Measurements from ENCODE around the gene A2M.

A2M gene

DNA sequence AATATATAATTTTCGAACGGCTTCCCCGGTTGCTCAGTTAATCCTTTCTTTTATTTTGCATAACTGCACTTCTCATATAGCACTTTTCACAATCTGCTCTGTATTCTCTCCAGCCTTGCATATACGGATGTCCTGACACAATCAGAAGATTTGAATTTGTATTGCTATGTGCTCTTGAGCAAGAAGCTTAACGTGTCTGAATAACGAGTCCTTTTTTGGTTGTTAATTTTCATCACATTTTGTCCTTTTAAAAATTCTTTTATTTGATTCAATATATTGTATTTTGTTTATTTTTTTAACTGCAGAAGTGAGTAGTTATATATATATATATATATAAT lies 17.6 kb downstream of the A2M start:
- peak; percentile 2 to 13 for DNase-seq

DNA sequence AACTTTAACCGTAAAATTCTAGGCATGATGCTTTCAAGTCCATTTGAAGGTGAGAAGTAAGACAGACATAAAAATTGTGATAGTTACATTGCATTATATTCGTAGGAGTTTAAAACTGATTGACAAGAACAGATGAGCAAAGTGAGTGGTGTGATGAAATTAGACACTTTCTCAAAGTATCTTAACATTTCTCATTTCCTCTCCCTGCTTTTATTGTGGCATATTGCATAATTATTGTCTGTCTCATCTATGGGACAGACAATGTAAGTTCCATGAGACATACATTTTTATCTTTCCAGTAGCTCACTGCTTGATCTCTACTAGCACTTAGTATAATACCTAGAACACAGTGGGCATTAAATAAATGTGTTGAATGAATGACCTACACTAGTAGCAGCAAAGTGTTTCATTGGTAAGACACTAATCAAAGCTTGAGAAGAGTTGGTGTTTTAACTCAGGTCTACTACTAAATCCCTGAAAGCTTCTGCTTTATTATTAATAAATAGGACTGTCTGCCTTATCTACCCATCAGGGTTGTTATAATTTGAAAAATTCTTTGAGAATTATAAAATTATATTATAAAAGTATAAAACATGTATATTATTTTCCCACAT lies 19.0 kb downstream of the A2M start:
- no peak for DNase-seq

DNA sequence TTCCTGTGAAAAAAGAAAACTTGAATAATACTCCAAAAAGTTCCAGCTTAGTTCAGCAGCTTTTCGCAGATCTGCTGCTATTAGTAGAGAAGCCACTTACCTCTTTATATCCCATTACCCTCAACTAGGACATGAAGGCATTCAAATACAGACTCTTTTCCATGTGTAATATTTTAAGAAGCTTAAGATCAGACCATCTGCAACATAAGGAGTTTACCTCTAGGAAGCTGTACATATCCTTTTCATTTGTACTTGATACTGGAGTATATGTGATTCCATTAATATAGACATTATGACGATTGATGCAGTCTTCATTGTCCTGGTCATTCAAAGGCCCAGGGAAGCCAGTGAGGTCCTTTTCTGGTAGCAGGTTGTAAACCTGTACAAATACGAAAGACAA lies 20.4 kb downstream of the A2M start:
- no peak for DNase-seq

DNA sequence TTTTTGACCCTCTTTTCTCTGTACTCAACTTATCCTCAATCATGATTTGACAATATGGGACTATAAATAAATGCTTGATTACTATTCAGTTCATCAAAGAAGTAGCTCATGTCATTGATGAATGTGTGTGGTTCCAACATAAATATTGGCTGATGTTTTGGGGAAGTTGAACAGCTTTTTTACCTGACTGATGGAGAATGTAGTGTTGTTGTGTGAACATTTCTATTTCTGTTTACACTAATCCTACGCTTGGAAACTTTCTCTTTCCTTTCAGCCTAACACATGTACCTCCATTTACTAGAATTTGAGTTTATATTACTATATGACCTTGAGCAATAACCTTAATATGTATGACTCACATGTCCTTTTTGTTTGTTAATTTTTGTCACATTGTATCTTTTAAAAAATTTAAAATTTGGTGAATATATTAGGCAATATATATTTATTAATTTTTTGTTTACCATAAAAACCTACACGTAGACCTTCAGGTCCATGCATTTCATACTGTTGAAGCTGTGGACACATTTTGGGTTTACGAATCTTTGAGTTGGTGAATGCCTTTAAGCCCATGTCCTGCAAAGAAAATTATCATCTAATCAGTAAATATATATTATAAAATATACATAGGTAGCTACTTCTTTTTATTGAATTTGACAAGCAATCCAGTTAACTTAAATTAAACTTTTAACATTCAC lies 21.1 kb downstream of the A2M start:
- no peak for DNase-seq

DNA sequence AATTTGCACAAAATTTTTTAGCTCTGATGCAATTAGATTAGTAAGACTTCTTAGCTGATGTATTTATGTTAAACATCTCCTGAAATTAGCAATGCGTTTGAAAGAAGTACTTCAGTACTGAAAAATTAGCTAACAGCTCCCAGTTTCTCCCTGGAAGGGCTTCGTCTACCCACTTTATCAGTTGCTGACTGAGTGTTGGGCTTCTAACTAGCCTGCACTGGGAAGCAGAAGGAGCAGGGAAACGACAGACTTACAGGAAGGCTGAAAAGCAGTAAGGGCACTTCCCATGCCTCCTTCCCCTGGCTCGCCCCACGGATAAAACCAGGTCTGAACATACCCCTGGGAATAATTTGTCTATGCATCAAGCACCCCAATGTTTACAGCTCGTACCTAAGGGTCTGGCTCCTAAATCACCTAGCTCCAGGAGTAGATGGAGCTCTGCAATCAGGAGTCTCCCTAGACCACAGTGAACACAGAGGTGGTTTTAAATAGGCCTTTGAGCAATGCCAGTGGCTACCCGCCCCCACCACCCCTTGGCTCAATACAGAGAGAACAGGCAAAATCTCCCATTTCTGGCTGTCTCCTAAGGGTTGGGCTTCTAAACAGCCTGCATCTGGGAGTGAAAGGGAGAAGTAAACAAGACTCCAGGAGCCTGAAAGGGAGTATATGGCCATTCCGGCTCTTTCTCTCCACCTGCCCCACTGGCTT lies 23.7 kb downstream of the A2M start:
- no peak for DNase-seq

DNA sequence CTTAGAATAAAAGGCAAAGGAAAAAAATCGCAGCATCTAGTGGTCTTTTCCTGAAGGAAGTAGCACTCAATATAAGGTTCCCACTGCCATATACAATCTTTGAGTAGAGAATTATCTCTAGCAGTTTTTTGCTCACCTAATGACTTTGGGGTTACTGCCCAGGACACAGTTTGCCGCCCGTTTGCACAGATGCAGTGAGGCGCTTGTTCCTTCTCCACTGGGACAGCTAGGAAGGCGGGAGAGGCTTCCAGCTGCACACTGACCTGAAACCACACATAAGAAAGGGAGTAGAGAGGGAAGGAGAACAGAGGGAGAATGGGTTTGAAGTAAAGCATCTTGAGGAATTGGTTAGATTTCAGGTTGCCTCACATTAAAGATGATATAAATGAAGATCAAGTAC lies 25.5 kb downstream of the A2M start:
- DNase-seq: no peak

DNA sequence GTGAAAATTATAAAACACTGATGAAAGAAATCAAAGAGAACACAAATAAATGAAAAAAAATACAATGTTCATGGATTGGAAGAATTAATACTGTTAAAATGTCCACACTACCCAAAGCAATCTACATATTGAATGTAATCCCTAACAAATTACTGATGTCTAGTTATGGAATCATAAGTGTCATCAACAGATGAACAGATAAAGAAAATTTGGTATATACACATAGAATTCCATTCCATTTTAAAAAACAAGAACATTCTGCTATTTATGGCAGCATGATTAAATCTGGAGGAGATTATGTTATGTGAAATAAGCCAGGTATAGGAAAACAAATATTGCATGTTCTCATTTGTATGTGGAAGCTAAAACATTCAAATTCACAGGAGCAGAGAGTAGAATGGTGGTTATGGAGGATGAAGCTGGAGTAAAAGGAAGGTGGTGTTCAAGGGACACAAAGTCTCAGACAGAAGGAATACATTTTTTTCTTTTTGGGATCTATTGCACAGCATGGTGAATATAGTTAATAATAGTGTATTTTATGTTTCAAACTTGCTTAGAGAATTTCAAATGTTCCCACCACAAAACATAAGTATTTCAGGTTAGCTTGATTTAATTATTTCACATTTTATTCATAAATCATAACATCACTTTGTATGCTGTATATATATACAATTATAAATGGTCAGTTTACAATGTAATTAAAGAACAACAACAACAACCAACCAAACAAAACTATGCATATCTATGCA lies 28.5 kb downstream of the A2M start:
- no peak for DNase-seq

DNA sequence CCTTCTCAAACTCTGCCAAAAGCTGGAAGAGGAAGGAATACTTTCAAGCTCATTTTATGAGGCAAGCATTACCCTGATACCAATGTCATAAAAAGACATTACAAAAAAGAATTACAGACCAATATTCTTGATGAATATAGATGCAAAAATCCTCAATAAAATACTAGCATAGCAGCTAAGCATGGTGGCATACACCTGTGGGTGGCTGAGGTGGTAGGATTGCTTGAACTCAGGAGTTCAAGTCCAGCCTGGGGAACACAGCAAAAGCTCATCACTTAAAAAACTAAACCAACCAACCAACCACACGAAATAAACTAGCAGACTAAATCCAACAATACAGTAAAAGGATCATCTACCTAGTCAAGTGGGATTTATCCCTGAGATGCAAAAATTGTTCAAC lies 29.6 kb downstream of the A2M start:
- no peak for DNase-seq

DNA sequence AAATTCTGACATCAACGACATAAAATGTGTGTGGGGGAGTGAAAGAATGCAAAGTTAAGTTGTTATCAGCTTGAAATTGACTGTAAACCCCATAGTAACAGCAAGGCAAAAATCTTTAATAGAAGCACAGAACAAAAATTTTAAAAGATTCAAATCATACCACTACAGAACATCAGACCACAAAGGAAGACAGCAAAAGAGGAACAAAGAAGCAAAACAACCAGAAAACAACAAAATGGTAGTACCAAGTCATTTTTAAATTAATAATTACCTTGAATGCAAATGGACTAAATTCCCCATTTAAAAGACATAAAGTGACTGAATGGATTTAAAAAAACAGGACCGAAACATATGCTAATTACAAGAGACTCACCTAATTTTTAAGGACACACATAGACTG lies 31.3 kb downstream of the A2M start:
- no peak for DNase-seq

DNA sequence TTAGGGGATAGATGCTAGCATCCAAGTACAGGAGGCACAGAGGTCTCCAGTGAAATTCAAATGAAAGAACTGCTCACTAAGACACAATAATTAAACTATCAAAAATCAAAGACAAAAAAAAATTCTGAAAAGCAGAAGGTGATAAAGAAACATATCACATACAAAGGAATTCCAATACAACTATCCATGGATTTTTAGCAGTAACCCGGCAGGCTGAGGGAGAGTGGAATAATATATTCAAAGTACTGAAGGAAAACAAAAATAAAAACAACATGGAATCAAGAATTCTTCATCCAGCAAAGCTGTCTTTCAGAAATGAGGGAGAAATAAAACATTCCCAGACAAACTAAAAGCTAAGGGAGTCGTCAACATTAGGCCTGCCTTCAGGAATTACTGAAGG lies 31.9 kb downstream of the A2M start:
- DNase-seq: no peak

DNA sequence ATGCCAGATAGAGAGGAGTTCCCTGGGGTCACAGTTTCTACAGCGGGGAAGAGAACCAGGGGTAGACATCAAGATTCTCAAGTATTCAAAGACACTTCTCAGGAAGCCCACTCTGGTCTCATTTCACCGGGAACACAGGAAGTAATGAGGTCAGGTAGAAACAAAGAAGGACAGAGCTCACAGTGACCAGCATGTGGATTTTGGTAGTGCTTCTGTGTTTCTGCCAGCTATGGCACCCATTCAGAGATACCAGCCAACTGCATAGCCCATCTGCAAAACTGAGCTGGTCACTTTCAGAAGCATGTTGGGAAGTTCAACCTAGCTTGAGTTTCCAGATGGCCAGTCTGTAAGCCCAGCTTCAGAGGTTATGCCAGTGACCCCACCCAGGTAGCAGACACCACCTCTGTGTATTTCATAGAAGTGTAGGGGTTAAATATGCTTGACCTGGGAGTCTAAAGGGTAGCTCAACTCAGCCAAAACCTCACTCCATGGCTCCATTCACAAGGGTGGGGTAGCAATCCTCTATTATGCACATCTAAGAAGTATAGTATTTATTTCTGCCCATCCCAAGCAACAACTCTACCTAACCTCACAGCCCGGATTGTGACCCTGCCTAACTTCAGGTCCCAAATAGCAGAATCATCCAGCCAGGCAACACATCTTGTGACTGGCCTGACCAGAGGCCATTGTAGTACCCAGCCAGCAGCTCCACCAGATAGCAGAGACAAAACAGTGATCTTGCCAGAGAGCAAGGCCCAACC lies 33.9 kb downstream of the A2M start:
- no peak for DNase-seq

DNA sequence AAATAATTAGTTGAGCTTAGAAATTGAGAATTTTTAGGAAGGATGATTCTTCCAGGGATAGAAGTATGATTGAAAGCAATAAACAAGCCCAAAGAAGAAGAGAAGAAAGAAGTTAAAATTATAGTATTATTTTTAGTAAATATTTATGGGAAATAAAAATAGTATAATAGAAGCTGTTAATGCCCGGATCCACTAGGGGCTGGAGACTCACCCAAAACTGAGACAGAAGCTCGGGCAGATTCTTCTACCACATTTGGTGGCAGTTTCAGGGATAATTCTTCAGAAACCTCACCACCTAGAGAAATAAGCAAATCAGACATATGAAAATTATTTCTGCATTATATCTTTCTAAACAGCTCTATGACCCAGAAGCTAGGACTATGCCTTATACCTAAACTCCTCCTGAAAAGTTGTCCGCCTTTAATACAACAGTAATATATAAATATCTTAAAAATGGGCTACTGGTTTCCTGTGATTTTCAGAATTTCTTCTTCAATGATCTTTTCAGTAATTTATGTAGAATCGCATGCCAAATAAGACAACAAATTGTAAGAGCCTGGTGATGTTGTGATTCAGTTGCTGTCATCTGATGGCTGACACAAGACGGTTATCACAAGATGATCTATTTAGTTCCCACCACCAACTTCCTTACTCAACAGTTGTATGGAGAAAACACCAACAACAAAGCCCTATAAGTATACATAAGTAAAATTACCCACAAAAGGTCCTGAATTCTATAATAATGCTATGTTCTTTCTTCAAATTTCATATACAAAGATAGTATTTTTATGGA lies 35.6 kb downstream of the A2M start:
- no peak for DNase-seq

DNA sequence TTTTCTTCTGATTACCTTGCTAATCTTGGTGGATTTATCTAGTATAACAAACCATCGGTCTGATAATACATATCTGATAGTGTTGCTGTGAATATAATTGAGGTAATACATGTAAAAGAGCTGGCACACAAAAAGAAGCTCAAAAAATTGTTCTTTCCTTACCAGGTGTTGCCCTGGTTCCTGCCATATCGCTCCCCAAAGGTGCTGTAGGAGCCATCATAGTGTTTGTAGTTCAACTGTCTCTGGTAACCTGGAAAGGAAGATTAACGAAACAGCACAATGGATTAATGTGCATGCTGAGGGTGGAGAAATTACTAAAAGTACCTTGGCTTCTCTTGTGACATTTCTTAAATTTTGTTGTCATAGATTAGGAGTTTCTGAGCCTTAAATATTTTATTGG lies 36.6 kb downstream of the A2M start:
- no peak for DNase-seq

DNA sequence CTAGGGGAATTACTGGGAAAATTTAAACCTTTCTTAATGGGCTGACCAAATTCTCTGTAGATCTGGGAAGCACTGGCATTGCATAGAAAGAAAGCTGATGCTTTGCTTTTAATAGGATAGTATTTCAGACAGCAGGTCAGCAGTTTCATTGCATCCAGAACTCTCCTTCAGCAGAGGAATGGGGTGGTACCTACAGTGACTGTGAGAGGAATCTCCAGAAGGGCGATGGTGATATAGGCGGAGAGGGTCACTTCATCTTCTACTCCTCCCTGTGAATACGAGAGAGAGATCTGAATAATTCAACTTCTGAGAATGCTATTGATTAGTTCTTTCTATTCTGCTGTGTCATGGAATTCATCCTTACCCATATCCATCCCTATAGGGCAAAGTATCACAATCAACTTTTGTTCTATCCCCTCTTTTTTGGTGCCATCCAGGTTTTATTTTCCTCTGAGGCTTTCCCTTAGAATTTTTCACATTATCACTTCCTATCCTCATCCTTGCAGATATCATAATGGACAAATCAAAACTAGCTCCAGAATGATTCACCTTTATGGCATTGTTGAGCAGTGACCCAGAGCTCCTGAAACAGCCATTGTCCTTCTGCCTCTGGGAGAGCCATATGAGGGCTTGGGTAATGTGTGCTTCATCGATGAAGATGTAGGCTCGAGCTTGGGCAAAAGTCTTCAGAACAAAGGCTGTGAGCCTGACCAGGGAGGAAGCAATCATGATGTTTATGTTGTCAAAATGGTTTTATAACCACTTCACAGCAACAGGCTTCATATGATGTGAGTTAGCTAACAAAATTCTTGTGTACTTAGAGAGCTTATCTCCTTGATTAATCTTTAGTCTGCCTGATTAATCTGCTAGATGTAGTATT lies 38.3 kb downstream of the A2M start:
- DNase-seq: no peak

DNA sequence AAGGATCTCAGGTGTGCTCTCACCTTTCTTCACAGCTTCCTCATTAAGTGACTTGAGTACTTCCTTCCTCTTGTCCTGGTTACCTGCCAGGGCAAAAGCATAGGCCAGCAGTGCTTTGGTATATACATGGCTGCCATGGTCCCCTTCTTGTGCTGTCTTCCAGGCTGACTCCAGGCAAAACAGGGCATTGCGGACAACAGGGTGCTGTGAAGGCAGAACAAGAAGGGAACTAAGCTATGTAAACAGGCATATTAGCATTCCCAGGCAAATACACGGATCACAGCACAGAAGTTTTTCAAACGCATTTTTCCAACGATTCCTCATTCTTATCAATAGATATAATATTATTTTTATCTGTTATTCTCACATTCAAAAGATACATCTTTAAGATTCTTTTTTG lies 39.0 kb downstream of the A2M start:
- no peak for DNase-seq

DNA sequence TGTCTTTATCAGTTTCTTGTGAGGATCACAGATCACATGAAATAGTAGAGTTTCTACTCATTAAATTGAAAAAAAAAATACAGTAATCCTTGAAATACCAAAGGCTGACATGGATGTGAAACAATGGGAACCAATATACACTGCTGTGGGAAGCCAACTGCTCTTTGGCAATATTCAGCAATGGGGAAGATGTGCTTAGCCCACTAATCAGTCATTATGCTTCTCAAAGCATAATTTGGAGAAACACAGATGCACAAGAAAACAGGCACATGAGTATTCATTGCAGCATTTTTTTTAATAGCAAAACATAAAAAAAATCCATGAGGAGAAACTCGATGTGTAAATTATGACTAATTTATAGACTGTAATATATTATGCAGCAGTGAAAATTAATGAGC lies 40.6 kb downstream of the A2M start:
- DNase-seq: no peak

DNA sequence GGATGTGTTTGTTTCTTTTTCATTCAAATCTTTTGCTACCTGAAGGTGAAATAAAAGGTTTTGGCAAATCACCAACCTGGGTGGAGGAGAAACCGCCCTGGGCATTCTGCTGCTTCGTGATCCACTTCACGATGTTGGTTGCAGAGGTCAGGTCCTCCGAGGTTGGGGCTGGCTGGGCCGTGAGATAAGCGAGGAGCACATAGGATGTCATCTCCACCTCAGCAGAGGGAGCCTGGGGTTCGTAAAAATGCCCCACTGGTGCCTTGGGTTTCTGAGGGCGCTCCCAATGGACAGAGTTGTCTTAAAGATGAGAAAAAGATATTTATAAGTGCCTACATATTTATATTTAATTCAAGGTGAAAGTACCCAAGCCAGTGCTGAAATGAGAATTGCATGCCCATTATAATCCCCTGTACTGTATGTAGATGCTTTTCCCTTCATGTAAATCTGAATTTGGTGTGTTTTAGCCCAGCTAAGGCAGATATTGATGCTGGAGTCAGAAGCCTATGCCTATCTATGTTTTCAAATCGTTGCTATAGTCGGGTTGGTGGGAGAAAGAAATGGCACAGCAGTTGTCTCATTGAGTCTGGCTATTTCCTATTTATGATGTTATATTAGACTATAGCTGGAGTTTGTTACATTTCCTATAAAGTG lies 41.1 kb downstream of the A2M start:
- no peak for DNase-seq

DNA sequence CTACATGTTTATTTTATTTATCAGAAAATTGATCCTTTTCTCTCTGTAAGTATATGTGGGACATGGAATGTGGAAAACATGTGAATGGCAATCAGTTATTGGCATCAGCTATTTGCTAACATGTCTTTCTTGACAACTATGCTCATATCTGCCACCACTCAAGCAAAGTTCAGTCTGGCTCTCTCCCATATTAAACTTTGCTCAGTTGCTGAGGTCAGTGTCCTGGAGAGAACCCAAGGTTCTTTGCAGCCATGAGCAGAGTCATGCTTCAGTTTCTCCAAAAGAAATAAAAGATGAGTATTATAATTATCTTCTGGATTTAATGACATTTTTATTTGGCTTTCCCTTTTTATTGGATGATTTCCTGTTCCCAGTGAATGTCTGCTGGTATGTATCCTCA lies 42.6 kb downstream of the A2M start:
- DNase-seq: no peak

DNA sequence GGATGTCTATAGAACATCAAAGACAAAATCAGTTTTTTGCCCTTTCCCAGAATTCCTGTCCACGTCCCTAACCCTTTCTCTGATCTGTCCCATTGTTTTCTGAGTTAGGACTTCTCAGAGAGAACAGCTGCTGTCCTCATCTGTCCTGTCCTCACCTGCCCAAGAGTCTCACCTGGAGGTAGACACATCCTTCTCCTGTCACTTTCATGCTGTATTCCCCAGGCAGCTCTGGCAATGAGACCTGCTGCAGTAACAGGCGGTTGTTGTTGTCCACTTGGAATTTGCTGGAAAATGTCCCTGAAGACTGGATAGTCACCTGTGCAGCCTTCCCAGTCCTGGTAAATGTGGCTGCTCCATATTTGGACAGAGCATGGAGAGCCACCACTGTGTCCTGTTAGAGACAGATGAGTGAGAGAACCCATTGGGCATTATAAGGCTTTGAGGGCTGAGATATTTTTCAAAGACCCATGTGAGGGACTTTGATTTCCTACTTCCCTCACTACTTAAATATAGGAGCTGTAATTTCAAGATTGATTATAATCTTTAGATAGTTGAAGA lies 43.2 kb downstream of the A2M start:
- DNase-seq: no peak

DNA sequence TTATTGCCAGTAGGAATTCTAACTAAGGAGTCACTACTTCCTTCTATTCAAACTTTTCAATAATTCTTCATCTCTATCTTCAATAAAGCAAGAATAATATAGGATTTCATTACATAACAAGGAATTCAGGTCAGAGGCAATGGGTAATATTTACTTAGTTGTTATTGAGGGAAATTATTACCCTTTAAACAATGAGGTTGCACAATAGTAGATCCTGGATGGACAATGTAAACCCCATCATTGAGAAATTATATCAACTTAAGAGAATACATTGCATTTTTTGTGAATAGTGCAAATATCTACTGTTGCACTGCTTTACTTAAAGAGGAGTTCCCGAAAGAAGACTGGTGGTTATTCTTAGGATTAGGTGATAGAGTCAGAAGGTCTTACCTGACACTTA lies 43.8 kb downstream of the A2M start:
- DNase-seq: no peak
